Fibroblast of lung (primary cell): ENCODE measurements around the gene EXOC1L.
A peak's percentile ranks its signal among the peaks of the same experiment; 100 is the strongest.

Experiments used
- EZH2 ChIP-seq: IDR thresholded peaks from 2 replicates; pipeline ENCODE4 v1.5.1; 2012; ENCODE audit warnings: low read length, control low read depth, mild to moderate bottlenecking; ENCODE audit errors: missing control alignments
- TF ChIP-seq, protein P1 (sequence below), 2 donors: IDR thresholded peaks in 1 of 2; conservative IDR thresholded peaks in 1 of 2; 1 replicate in 1 of 2; 2 replicates in 1 of 2; pipeline ENCODE4 v1.5.1; 2011 to 2012; ENCODE audit warnings: low read length in 2 of 2, control low read depth in 1 of 2, inconsistent platforms in 1 of 2, low read depth in 1 of 2, mild to moderate bottlenecking in 1 of 2

GRCh38 chr4:55819634-55820033 is at the start of gene EXOC1L:
- TF ChIP-seq, protein P1, sequence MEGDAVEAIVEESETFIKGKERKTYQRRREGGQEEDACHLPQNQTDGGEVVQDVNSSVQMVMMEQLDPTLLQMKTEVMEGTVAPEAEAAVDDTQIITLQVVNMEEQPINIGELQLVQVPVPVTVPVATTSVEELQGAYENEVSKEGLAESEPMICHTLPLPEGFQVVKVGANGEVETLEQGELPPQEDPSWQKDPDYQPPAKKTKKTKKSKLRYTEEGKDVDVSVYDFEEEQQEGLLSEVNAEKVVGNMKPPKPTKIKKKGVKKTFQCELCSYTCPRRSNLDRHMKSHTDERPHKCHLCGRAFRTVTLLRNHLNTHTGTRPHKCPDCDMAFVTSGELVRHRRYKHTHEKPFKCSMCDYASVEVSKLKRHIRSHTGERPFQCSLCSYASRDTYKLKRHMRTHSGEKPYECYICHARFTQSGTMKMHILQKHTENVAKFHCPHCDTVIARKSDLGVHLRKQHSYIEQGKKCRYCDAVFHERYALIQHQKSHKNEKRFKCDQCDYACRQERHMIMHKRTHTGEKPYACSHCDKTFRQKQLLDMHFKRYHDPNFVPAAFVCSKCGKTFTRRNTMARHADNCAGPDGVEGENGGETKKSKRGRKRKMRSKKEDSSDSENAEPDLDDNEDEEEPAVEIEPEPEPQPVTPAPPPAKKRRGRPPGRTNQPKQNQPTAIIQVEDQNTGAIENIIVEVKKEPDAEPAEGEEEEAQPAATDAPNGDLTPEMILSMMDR (conservative IDR thresholded peaks at IDR 0.05 in 1 of 2, IDR thresholded peaks at IDR 0.05 in 1 of 2; ENCODE audit: low read depth in 1 of 2, low read length in 2 of 2): peak in 1 of 2 donors; percentile 19
- no peak for TF ChIP-seq EZH2
